H1 (cell line): ENCODE results near the gene SHROOM3.

Experiments
- ASH2L ChIP-seq: fragments of 200-600, 300-600 bp; sonication (generic); IDR thresholded peaks from one replicate; pipeline ENCODE4 v1.7.1; 2017; ENCODE audit warnings: low read length
- CBX5 ChIP-seq: fragments of 300-800, 300-1000 bp; sonication (generic); IDR thresholded peaks from 2 replicates; pipeline ENCODE4 v1.7.1; 2016; ENCODE audit warnings: antibody characterized with exemption, low read length, low read depth
- CHD2 ChIP-seq: IDR thresholded peaks from 2 replicates; pipeline ENCODE4 v1.6.1; 2012; ENCODE audit warnings: low read length, improper control_type of control experiment
- EGR1 ChIP-seq: IDR thresholded peaks from 2 replicates; pipeline ENCODE4 v1.6.1; 2011; ENCODE audit warnings: low read depth, low read length, borderline replicate concordance
- EZH2 ChIP-seq: fragments of 200-600 bp; sonication (generic); IDR thresholded peaks from 2 replicates; pipeline ENCODE4 v1.7.1; 2012; ENCODE audit warnings: low read depth, mild to moderate bottlenecking, moderate library complexity, low read length, inconsistent platforms; ENCODE audit not compliant: severe bottlenecking
- FOSL1 ChIP-seq: IDR thresholded peaks from 2 replicates; pipeline ENCODE4 v1.6.1; 2011; ENCODE audit warnings: mild to moderate bottlenecking, low read depth, low read length, moderate library complexity; ENCODE audit not compliant: insufficient read depth
- POLR2A ChIP-seq, 2 experiments: IDR thresholded peaks; 1 replicate in 1 of 2; 2 replicates in 1 of 2; pipeline ENCODE4 v1.6.1; 2011; ENCODE audit warnings: low read depth in 2 of 2, low read length in 2 of 2, mild to moderate bottlenecking in 2 of 2; ENCODE audit errors: control extremely low read depth in 1 of 2
- POLR2AphosphoS5 ChIP-seq: IDR thresholded peaks from 2 replicates; pipeline ENCODE4 v1.6.1; 2011; ENCODE audit warnings: low read depth, low read length
- RXRA ChIP-seq: IDR thresholded peaks from 2 replicates; pipeline ENCODE4 v1.6.1; 2011; ENCODE audit warnings: low read depth, mild to moderate bottlenecking, low read length, moderate library complexity; ENCODE audit not compliant: insufficient read depth
- SIN3A ChIP-seq, 2 experiments: IDR thresholded peaks in 1 of 2; conservative IDR thresholded peaks in 1 of 2; 2 replicates each; pipeline ENCODE4 v1.6.1; 2011 to 2012; ENCODE audit warnings: low read length in 2 of 2, improper control_type of control experiment in 1 of 2, low read depth in 1 of 2, mild to moderate bottlenecking in 1 of 2
- SP1 ChIP-seq: IDR thresholded peaks from 2 replicates; pipeline ENCODE4 v1.6.1; 2011; ENCODE audit warnings: low read depth, low read length
- TAF1 ChIP-seq: IDR thresholded peaks from 2 replicates; pipeline ENCODE4 v1.6.1; 2011; ENCODE audit warnings: mild to moderate bottlenecking, low read depth, low read length
- TF ChIP-seq, protein P1 (sequence below), 3 experiments: IDR thresholded peaks; 1 replicate in 2 of 3; 2 replicates in 1 of 3; pipeline versions ENCODE4 v1.5.1 to v1.6.1; 2011; ENCODE audit warnings: low read length in 3 of 3, mild to moderate bottlenecking in 3 of 3, inconsistent platforms in 2 of 3, low read depth in 1 of 3, moderate library complexity in 1 of 3; ENCODE audit not compliant: insufficient read depth in 1 of 3; ENCODE audit errors: control extremely low read depth in 1 of 3
- TF ChIP-seq, protein P2 (sequence below): IDR thresholded peaks from 2 replicates; pipeline ENCODE4 v1.6.1; 2012; ENCODE audit warnings: inconsistent platforms

DNA sequence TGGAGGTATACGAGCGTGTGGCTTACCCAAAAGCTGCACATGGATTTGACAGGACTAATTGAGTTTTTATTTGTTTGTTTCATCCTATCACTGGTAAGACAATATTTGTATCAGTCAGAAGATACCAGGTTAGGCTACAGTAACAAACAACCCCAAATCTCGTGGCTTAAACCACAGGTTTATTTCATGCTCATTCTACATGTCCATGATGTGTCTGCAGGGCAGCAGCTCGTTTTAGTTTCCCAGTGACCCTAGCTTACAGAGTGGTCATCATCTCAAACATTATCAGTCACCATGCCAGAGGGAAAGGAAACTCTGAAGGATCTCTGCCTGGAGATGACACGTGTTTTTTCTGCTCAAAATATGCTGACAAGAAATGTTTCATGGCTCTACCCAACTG is 108.3 kb downstream of the SHROOM3 start:
- TF ChIP-seq, protein P1, sequence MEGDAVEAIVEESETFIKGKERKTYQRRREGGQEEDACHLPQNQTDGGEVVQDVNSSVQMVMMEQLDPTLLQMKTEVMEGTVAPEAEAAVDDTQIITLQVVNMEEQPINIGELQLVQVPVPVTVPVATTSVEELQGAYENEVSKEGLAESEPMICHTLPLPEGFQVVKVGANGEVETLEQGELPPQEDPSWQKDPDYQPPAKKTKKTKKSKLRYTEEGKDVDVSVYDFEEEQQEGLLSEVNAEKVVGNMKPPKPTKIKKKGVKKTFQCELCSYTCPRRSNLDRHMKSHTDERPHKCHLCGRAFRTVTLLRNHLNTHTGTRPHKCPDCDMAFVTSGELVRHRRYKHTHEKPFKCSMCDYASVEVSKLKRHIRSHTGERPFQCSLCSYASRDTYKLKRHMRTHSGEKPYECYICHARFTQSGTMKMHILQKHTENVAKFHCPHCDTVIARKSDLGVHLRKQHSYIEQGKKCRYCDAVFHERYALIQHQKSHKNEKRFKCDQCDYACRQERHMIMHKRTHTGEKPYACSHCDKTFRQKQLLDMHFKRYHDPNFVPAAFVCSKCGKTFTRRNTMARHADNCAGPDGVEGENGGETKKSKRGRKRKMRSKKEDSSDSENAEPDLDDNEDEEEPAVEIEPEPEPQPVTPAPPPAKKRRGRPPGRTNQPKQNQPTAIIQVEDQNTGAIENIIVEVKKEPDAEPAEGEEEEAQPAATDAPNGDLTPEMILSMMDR (IDR thresholded peaks at IDR 0.05; ENCODE audit: control extremely low read depth in 1 of 3, insufficient read depth in 1 of 3, low read depth in 1 of 3, low read length in 3 of 3) = no peak
- TF ChIP-seq SIN3A (conservative IDR thresholded peaks at IDR 0.05 in 1 of 2, IDR thresholded peaks at IDR 0.05 in 1 of 2; ENCODE audit: low read depth in 1 of 2, low read length in 2 of 2) = no peak
- TF ChIP-seq SP1 = no peak
- no peak for TF ChIP-seq POLR2A (IDR thresholded peaks at IDR 0.05; ENCODE audit: control extremely low read depth in 1 of 2, low read depth in 2 of 2, low read length in 2 of 2)
- no peak for TF ChIP-seq POLR2AphosphoS5
- no peak for TF ChIP-seq EZH2
- no peak for TF ChIP-seq FOSL1
- TF ChIP-seq CHD2 = no peak
- TF ChIP-seq TAF1 = no peak
- no peak for TF ChIP-seq ASH2L
- no peak for TF ChIP-seq EGR1
- TF ChIP-seq CBX5 = no peak
- no peak for TF ChIP-seq RXRA
- TF ChIP-seq, protein P2, sequence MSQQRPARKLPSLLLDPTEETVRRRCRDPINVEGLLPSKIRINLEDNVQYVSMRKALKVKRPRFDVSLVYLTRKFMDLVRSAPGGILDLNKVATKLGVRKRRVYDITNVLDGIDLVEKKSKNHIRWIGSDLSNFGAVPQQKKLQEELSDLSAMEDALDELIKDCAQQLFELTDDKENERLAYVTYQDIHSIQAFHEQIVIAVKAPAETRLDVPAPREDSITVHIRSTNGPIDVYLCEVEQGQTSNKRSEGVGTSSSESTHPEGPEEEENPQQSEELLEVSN = no peak
